ENCODE results near the gene PDE10A. TPM values are rescaled to one million over a fixed set of nuclear protein-coding genes. Genes with fewer than 3 reads are reported as not detected.

PDE10A gene
- total RNA-seq, 1 donor from 2014 or later: 0.79 TPM

DNA sequence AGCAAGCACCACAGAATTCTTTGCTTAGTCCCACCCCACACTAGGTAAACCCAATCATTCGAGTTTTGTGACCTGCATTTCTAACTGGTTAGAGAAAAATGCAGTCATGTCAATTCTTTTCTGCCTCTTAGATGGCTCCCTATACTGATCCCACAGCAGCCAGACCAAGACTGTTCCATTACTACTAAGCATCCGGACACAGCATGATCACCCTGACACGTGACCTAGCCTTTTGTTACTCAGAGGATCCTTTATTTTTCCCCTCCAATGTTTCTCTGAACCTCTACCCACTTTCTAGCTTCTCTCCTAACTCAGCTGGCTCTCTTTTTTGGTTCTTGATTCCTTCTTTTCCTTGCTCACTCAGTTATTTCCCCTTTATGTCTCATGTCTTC is 87.9 kb downstream of the PDE10A start:
- no peak for DNase-seq (ENCODE audit: low read depth)
- Histone ChIP-seq H3K36me3 (ENCODE audit: control insufficient read depth, insufficient read depth, low read length) (no peaks in the 10 kb centered on the region), H3K4me3 (ENCODE audit: low read depth, low read length) (no peak overlapping the region), H3K27me3 (ENCODE audit: control insufficient read depth, insufficient read depth, low read length) (no peaks in the 10 kb centered on the region)
- no peak for FAIRE-seq
- TF ChIP-seq, protein P1, sequence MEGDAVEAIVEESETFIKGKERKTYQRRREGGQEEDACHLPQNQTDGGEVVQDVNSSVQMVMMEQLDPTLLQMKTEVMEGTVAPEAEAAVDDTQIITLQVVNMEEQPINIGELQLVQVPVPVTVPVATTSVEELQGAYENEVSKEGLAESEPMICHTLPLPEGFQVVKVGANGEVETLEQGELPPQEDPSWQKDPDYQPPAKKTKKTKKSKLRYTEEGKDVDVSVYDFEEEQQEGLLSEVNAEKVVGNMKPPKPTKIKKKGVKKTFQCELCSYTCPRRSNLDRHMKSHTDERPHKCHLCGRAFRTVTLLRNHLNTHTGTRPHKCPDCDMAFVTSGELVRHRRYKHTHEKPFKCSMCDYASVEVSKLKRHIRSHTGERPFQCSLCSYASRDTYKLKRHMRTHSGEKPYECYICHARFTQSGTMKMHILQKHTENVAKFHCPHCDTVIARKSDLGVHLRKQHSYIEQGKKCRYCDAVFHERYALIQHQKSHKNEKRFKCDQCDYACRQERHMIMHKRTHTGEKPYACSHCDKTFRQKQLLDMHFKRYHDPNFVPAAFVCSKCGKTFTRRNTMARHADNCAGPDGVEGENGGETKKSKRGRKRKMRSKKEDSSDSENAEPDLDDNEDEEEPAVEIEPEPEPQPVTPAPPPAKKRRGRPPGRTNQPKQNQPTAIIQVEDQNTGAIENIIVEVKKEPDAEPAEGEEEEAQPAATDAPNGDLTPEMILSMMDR (IDR thresholded peaks at IDR 0.05; ENCODE audit: insufficient read depth, low read length, severe bottlenecking): no peak

DNA sequence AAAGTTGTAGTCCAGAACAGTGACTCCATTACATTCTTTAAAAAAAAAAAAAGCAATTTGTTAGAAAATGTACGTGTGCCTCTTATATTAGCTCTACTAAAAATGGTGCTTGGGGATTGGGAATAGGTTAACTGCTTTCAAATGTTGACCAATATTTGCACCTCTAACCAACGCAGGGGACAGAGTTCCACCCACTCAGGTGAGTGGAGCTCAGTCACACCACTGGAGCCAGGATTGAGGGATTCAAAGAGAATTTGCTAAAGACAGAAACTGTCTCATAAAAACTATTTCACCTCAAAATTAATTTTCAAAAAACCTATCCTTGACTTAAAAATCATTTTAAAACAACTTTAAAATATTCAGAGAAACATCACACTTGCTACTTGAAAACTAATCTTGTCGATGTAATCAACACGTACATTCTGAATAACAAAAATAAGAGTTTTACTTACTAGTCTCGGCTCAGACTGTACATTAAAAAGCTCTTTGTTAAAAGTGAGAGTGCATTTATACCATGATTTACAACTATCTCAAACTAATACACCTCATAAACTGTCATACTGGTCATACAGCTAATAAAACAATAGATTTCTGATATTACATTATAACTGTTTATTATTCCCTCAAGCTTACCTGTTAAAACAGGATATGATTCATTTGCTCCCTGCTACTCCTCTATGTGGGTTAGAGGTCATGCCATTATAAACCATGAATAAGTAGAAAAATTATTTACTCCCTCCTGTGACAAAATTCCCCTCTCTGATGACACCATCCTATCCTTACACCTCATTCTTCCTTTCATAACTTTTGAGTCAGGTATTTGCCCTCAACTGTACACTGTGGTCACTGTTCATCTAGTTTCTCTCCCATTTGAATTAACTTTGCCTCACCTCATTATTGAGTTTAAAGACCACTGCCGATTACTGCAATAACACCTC is 88.6 kb downstream of the PDE10A start:
- FAIRE-seq (peak; percentile 73), DNase-seq (ENCODE audit: low read depth) (peak; percentile 96)
- no peaks in the 10 kb centered on the region for H3K27me3 ChIP-seq (ENCODE audit: control insufficient read depth, insufficient read depth, low read length)
- TF ChIP-seq, protein P1 (IDR thresholded peaks at IDR 0.05; ENCODE audit: insufficient read depth, low read length, severe bottlenecking): no peak
- H3K36me3 ChIP-seq (ENCODE audit: control insufficient read depth, insufficient read depth, low read length): no peaks in the 10 kb centered on the region
- no peak overlapping the region for H3K4me3 ChIP-seq (ENCODE audit: low read depth, low read length)

DNA sequence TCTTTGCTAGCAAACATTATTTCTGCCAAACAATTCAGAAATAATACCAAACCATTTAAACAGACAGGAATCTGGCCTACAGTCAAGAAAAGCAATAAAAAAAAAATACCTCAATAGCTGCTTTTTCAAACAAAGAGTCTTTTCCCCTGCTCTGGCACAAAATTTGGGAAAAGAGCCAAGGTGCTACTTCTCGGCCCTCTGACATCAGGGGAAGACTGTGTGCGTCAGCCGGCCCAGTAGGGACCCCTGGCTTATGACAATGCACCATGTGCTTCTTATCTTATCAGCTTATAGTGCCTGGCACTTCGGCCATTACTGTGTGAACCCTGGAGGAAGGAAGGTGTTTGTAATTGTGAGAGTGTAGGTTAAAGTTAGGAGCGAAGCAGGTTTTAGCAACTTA is 89.4 kb downstream of the PDE10A start:
- H3K27me3 ChIP-seq (ENCODE audit: control insufficient read depth, insufficient read depth, low read length): no peaks in the 10 kb centered on the region
- TF ChIP-seq, protein P1 (IDR thresholded peaks at IDR 0.05; ENCODE audit: insufficient read depth, low read length, severe bottlenecking): no peak
- peak; percentile 24 for DNase-seq (ENCODE audit: low read depth)
- H3K4me3 ChIP-seq (ENCODE audit: low read depth, low read length): no peak overlapping the region
- FAIRE-seq: no peak
- no peaks in the 10 kb centered on the region for H3K36me3 ChIP-seq (ENCODE audit: control insufficient read depth, insufficient read depth, low read length)

DNA sequence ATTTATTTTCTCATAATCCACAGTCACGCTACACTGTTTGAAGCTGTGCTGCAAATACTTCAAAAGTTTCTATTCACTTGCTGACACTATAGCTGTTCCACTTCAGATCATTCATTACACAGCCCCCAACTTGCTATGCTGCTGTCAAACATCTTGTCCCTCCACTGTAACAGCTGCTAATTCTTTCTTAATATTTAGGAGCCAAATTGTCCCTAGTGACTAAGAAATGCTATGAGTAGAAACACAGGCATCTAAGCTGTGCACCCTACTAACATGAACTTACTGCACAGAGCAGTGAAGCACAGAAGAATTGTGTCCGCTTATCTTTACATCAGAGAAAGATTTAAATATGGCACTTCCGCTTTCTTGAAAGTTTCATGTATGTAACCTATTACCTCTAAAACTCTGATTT is 91.3 kb downstream of the PDE10A start:
- Histone ChIP-seq H3K27me3 (ENCODE audit: control insufficient read depth, insufficient read depth, low read length) (no peaks in the 10 kb centered on the region), H3K36me3 (ENCODE audit: control insufficient read depth, insufficient read depth, low read length) (no peaks in the 10 kb centered on the region), H3K4me3 (ENCODE audit: low read depth, low read length) (no peak overlapping the region)
- DNase-seq (ENCODE audit: low read depth) (peak; percentile 10), FAIRE-seq (no peak)
- TF ChIP-seq, protein P1 (IDR thresholded peaks at IDR 0.05; ENCODE audit: insufficient read depth, low read length, severe bottlenecking): no peak

DNA sequence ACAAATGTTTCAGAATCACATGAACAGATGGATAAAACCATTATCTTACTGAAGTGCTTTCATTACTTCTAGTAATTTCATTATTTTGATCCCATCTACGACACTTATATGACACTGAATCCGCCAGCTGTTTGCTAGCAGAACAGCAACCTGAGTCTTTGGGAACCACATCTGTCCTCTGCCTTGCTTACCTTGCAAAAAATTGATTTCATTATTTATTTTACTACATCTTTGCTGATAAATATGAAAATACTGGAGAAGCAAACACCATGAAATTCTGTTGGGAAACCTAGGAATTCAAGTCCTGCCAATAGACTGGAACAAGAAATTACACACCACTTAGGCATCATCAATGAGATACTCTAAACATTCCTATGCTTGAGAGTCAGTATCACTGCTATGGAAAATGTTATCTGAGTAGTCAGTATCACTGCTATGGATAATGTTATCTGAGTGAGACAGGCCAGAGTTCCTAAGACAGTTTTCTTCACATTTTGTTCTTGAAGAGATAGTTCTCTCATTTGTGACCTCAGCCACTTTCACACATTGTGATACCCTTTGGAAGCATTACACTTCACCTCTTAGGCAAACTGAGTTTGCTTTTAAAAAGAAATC is 91.9 kb downstream of the PDE10A start:
- DNase-seq (ENCODE audit: low read depth): peak; percentile 61
- H3K4me3 ChIP-seq (ENCODE audit: low read depth, low read length): no peak overlapping the region
- H3K27me3 ChIP-seq (ENCODE audit: control insufficient read depth, insufficient read depth, low read length): no peaks in the 10 kb centered on the region
- TF ChIP-seq, protein P1 (IDR thresholded peaks at IDR 0.05; ENCODE audit: insufficient read depth, low read length, severe bottlenecking): no peak
- FAIRE-seq: peak; percentile 79
- H3K36me3 ChIP-seq (ENCODE audit: control insufficient read depth, insufficient read depth, low read length): no peaks in the 10 kb centered on the region
